Lower leg skin (tissue), 3 donors: ENCODE data around the gene SMIM3.

Experiments
- CTCF ChIP-seq, 3 donors: fragments of 450-650 bp; IDR thresholded peaks; one replicate each; pipeline ENCODE4 v1.5.1; 2016; ENCODE audit warnings: antibody characterized with exemption in 3 of 3, mild to moderate bottlenecking in 3 of 3, moderate library complexity in 2 of 3
- POLR2A ChIP-seq, 2 donors: fragments of 450-650 bp; IDR thresholded peaks; one replicate each; pipeline ENCODE4 v1.6.1; 2016 to 2017; ENCODE audit warnings: antibody characterized with exemption in 2 of 2, mild to moderate bottlenecking in 1 of 2, moderate library complexity in 1 of 2

GRCh38 chr5:150816946-150817345, 38.4 kb downstream of the SMIM3 start:
- TF ChIP-seq CTCF (IDR thresholded peaks at IDR 0.05) (no peak), POLR2A (IDR thresholded peaks at IDR 0.05) (no peak)
